Pancreas (tissue), 10 donors: ENCODE data around the gene PPP2R3C. TPM values are rescaled to one million over a fixed set of nuclear protein-coding genes. Genes with fewer than 3 reads are reported as not detected.
"Not testable (repeated sequence)": the region's sequence is repeated elsewhere in the genome, so short reads cannot be mapped to it uniquely, and the experiment has no call there.

ENCODE experiments used
- ATAC-seq, 4 donors: fragments of 200-7000 bp; cut with Tn5 transposase; one replicate each; pipeline versions ENCODE4 v1.8.0 to v1.9.1; 2020; ENCODE audit warnings: mild to moderate bottlenecking in 4 of 4, moderate library complexity in 4 of 4
- DNase-seq, 6 donors: peaks; one replicate each; pipeline ENCODE4 v3.0.0-alpha.2; 2020
- FAIRE-seq: peaks from 2 replicates; lab custom pipeline; 2012; peaks lifted over from hg19 to GRCh38; lab: Jason Lieb, UNC
- H3K27ac ChIP-seq, 4 donors: fragments of 200-600 bp; sonication (generic); 1 replicate in 3 of 4; 2 replicates in 1 of 4; pipeline versions ENCODE4 v1.5.0 to v1.8.0; 2020
- H3K27me3 ChIP-seq, 4 donors: fragments of 200-600 bp; one replicate each; pipeline ENCODE4 v1.8.0; 2021
- H3K36me3 ChIP-seq, 3 donors: fragments of 200-600 bp; sonication (generic) in 1 of 3; one replicate each; pipeline versions ENCODE4 v1.5.0 to v1.8.0; 2020 to 2021
- H3K4me1 ChIP-seq, 3 donors: fragments of 200-600 bp; one replicate each; pipeline ENCODE4 v1.8.0; 2021
- H3K4me3 ChIP-seq, 4 donors: fragments of 200-600 bp; sonication (generic) in 2 of 4; one replicate each; pipeline versions ENCODE4 v1.5.0 to v1.8.0; 2020 to 2021
- H3K9me3 ChIP-seq, 4 donors: fragments of 200-600 bp; one replicate each; pipeline ENCODE4 v1.8.0; 2021
- CTCF ChIP-seq, 4 donors: fragments of 200-600 bp; sonication (generic) in 3 of 4; IDR thresholded peaks; one replicate each; pipeline versions ENCODE4 v1.5.0 to v1.8.0; 2021; ENCODE audit warnings: antibody characterized with exemption in 4 of 4
- WGBS, 2 donors: extraction: QIAGEN DNeasy Blood & Tissue Kit; methylation state at CpG; one replicate each; pipeline ENCODE4 v1.1.7; 2013; 5-methylcytosine and 5-hydroxymethylcytosine counted together
- intact Hi-C, 3 donors: fragments of 100-400 bp; cut with DNase I; formaldehyde crosslinking; loops; one replicate each; pipeline versions ENCODE4 v1.11.1 to v1.14.2; 2022
- polyA plus RNA-seq, 2 donors: library from polyadenylated mRNA; stranded (reverse); fragments of 200-250 nt; gene quantifications; one replicate each; pipeline ENCODE4 v1.2.3, GENCODE V29; 2013
- total RNA-seq, 6 donors: library from RNA; stranded (reverse); fragmentation: NEBNext Ultra II Directional in 4 of 6; extraction: Animal tissue kit (Norgen Biotek cat#: 25700) in 4 of 6; gene quantifications; one replicate each; pipeline versions ENCODE4 v1.2.1 to v1.2.4, GENCODE V29; 2021 to 2023
- donor health status: healthy with polysubstance abuse.
- donor health status: DM: no; HTN: no; CAD: no; lungs with moderate emphysema.
- donor health status: DM: no; HTN: no; CAD: no.
- donor health status: control.
- donor health status: control.
- donor health status: Bipolar disorder and iron deficiency.
- donor health status: DM: yes; HTN: yes; CAD: no.
- donor health status: DM: no; HTN: no; CAD: no.
- donor health status: DM: no; HTN: no; CAD: no.
- donor health status: DM: yes; HTN: yes; CAD: no.

PPP2R3C gene
- total and polyA plus RNA-seq, 8 donors = 6.0 to 18.0 (median 8.3) TPM

GRCh38 chr14:35114036-35114435 lies 7.8 kb downstream of the PPP2R3C start:
- intact Hi-C loops = no loop called here
- no peak for ATAC-seq
- FAIRE-seq = no peak
- Histone ChIP-seq H3K4me1 (no peaks in the 10 kb centered on the region), H3K27ac (no peak overlapping the region), H3K27me3 (no peaks in the 10 kb centered on the region), H3K4me3 (no peak overlapping the region), H3K9me3 (no peaks in the 10 kb centered on the region), H3K36me3 (peaks cover 0 to 15% (median 0%) of the 10 kb centered on the region in 3 donors)
- 70 to 86% methylated on average over 2 of the region's 2 CpGs for WGBS, 2 donors
- no peak for DNase-seq
- no peak for TF ChIP-seq CTCF (IDR thresholded peaks at IDR 0.05)

- no peak for TF ChIP-seq CTCF (IDR thresholded peaks at IDR 0.05)
- Histone ChIP-seq H3K4me1 (no peaks in the 10 kb centered on the region), H3K9me3 (no peaks in the 10 kb centered on the region), H3K27ac (no peak overlapping the region), H3K27me3 (no peaks in the 10 kb centered on the region), H3K4me3 (no peak overlapping the region), H3K36me3 (peaks cover 0 to 15% (median 0%) of the 10 kb centered on the region in 3 donors)
- 90 to 99% methylated on average over 4 of the region's 4 CpGs for WGBS, 2 donors
- intact Hi-C loops = no loop called here
- ATAC-seq = no peak
- FAIRE-seq = no peak
- no peak for DNase-seq
Observed at GRCh38 chr14:35113308-35113950, 8.4 kb downstream of the PPP2R3C start.

- FAIRE-seq = no peak
Observed at GRCh38 chr14:35112641-35113040, 9.1 kb downstream of the PPP2R3C start.

GRCh38 chr14:35107866-35108265 lies 13.9 kb downstream of the PPP2R3C start:
- Histone ChIP-seq H3K36me3 (peaks cover 0 to 29% (median 0%) of the 10 kb centered on the region in 3 donors), H3K4me3 (no peak overlapping the region), H3K4me1 (no peaks in the 10 kb centered on the region), H3K27me3 (no peaks in the 10 kb centered on the region), H3K9me3 (no peaks in the 10 kb centered on the region), H3K27ac (no peak overlapping the region)
- DNase-seq = no peak
- ATAC-seq = no peak
- TF ChIP-seq CTCF (IDR thresholded peaks at IDR 0.05) = no peak
- no peak for FAIRE-seq
- intact Hi-C loops = no loop called here

More at GRCh38 chr14:35112641-35113040, 9.1 kb downstream of the PPP2R3C start:
- H3K4me3 ChIP-seq = no peak overlapping the region
- no peak for TF ChIP-seq CTCF (IDR thresholded peaks at IDR 0.05)
- H3K27me3 ChIP-seq = no peaks in the 10 kb centered on the region
- H3K27ac ChIP-seq = no peak overlapping the region
- no peak for ATAC-seq
- no peaks in the 10 kb centered on the region for H3K4me1 ChIP-seq
- intact Hi-C loops = no loop called here
- H3K9me3 ChIP-seq = no peaks in the 10 kb centered on the region
- H3K36me3 ChIP-seq = peaks cover 0 to 15% (median 0%) of the 10 kb centered on the region in 3 donors
- WGBS, 2 donors = 78 to 83% methylated on average over 2 of the region's 2 CpGs
- no peak for DNase-seq

GRCh38 chr14:35094645-35095044 lies 27.1 kb downstream of the PPP2R3C start:
- H3K27ac ChIP-seq, H3K9me3 ChIP-seq, H3K36me3 ChIP-seq, FAIRE-seq, H3K4me1 ChIP-seq, intact Hi-C loops, H3K27me3 ChIP-seq, DNase-seq, ATAC-seq, H3K4me3 ChIP-seq: not testable (repeated sequence)
- 97% methylated on average over 6 of the region's 6 CpGs for WGBS, 2 donors
